ENCODE results near the gene ATP11B.

The ATP11B gene

GRCh38 chr3:182904164-182904563 lies 110.9 kb downstream of the ATP11B start:
- Histone ChIP-seq H3K36me3 (ENCODE audit: control insufficient read depth, insufficient read depth, low read length) (no peaks in the 10 kb centered on the region), H3K9me3 (ENCODE audit: control insufficient read depth, insufficient read depth, low read length) (no peaks in the 10 kb centered on the region), H3K27me3 (ENCODE audit: control insufficient read depth, insufficient read depth, low read length) (no peaks in the 10 kb centered on the region), H3K4me1 (ENCODE audit: control insufficient read depth, insufficient read depth, low read length) (peaks cover 7% of the 10 kb centered on the region), H3K9ac (ENCODE audit: low read depth, low read length) (no peak overlapping the region), H3K4me3 (ENCODE audit: low read depth, low read length) (no peak overlapping the region)

GRCh38 chr3:182905623-182906022 lies 112.3 kb downstream of the ATP11B start:
- no peak overlapping the region for H3K9ac ChIP-seq (ENCODE audit: low read depth, low read length)
- H3K4me1 ChIP-seq (ENCODE audit: control insufficient read depth, insufficient read depth, low read length): peaks cover 7% of the 10 kb centered on the region
- H3K36me3 ChIP-seq (ENCODE audit: control insufficient read depth, insufficient read depth, low read length): no peaks in the 10 kb centered on the region
- H3K4me3 ChIP-seq (ENCODE audit: low read depth, low read length): no peak overlapping the region
- no peaks in the 10 kb centered on the region for H3K27me3 ChIP-seq (ENCODE audit: control insufficient read depth, insufficient read depth, low read length)
- no peaks in the 10 kb centered on the region for H3K9me3 ChIP-seq (ENCODE audit: control insufficient read depth, insufficient read depth, low read length)

- H3K27me3 ChIP-seq (ENCODE audit: control insufficient read depth, insufficient read depth, low read length): no peaks in the 10 kb centered on the region
- H3K4me1 ChIP-seq (ENCODE audit: control insufficient read depth, insufficient read depth, low read length): peaks cover 7% of the 10 kb centered on the region
- H3K36me3 ChIP-seq (ENCODE audit: control insufficient read depth, insufficient read depth, low read length): no peaks in the 10 kb centered on the region
- no peak overlapping the region for H3K9ac ChIP-seq (ENCODE audit: low read depth, low read length)
- no peak overlapping the region for H3K4me3 ChIP-seq (ENCODE audit: low read depth, low read length)
- no peaks in the 10 kb centered on the region for H3K9me3 ChIP-seq (ENCODE audit: control insufficient read depth, insufficient read depth, low read length)
Measured at GRCh38 chr3:182906036-182906435, 112.7 kb downstream of the ATP11B start.

DNA sequence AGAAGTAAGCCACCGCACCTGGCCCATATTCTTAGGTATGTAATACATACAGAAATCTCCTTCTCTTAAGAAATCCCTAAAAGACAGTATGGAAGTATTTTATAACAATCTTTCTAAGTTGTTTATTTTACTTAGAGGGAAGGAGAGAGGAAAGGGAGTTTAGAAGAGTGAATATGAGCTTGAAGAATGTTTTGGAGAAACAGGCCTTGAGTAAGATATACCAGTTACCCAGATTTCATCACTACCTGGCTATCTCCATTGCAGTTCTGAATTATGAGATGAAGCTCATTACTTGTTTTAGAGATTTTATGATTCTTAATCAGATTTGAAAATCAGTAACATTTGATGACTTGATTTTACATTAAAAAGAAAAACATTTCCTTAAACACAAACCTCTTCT lies 115.2 kb downstream of the ATP11B start:
- H3K9ac ChIP-seq (ENCODE audit: low read depth, low read length): no peak overlapping the region
- H3K4me1 ChIP-seq (ENCODE audit: control insufficient read depth, insufficient read depth, low read length): peaks cover 2% of the 10 kb centered on the region
- no peaks in the 10 kb centered on the region for H3K27me3 ChIP-seq (ENCODE audit: control insufficient read depth, insufficient read depth, low read length)
- no peaks in the 10 kb centered on the region for H3K9me3 ChIP-seq (ENCODE audit: control insufficient read depth, insufficient read depth, low read length)
- no peaks in the 10 kb centered on the region for H3K36me3 ChIP-seq (ENCODE audit: control insufficient read depth, insufficient read depth, low read length)
- H3K4me3 ChIP-seq (ENCODE audit: low read depth, low read length): no peak overlapping the region

DNA sequence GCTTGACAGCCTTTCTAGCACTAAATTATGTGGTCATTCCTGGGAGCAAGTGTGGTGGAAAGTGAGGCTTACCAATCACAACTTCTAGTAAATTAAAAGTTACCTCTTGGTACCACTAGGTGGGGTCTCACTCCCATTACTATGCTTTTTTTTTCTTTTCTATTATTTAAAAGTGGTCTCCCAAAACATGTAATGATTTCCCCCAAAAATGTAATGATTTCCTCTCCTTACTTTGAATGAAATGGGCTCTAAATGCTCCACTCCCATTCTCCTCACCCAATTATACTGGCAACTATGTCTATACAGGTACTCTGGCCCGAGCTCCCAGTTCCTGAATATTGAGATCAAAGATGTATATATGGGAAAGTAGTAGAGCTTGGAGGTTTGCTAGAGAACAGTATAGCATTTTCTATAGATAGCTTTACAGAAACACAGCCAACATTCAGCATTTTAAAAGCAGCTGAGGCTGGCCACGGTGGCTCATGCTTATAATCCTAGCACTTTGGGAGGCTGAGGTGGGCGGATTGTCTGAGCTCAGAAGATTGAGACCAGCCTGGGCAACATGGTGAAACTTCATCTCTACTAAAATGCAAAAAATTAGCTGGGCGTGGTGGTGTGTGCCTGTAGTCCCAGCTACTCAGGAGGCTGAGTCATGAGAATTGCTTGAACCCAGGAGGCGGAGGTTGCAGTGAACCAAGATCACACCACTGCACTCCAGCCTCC lies 116.2 kb downstream of the ATP11B start:
- H3K4me3 ChIP-seq (ENCODE audit: low read depth, low read length): no peak overlapping the region
- H3K4me1 ChIP-seq (ENCODE audit: control insufficient read depth, insufficient read depth, low read length): peaks cover under 1% of the 10 kb centered on the region
- H3K36me3 ChIP-seq (ENCODE audit: control insufficient read depth, insufficient read depth, low read length): no peaks in the 10 kb centered on the region

GRCh38 chr3:182910936-182911781 lies 117.9 kb downstream of the ATP11B start:
- Histone ChIP-seq H3K9me3 (ENCODE audit: control insufficient read depth, insufficient read depth, low read length) (no peaks in the 10 kb centered on the region), H3K4me3 (ENCODE audit: low read depth, low read length) (no peak overlapping the region), H3K27me3 (ENCODE audit: control insufficient read depth, insufficient read depth, low read length) (no peaks in the 10 kb centered on the region), H3K4me1 (ENCODE audit: control insufficient read depth, insufficient read depth, low read length) (no peaks in the 10 kb centered on the region), H3K9ac (ENCODE audit: low read depth, low read length) (no peak overlapping the region), H3K36me3 (ENCODE audit: control insufficient read depth, insufficient read depth, low read length) (no peaks in the 10 kb centered on the region)

More for the DNA sequence above, 116.2 kb downstream of the ATP11B start:
- Histone ChIP-seq H3K9ac (ENCODE audit: low read depth, low read length) (no peak overlapping the region), H3K9me3 (ENCODE audit: control insufficient read depth, insufficient read depth, low read length) (no peaks in the 10 kb centered on the region), H3K27me3 (ENCODE audit: control insufficient read depth, insufficient read depth, low read length) (no peaks in the 10 kb centered on the region)

- no peak overlapping the region for H3K4me3 ChIP-seq (ENCODE audit: low read depth, low read length)
- H3K4me1 ChIP-seq (ENCODE audit: control insufficient read depth, insufficient read depth, low read length): no peaks in the 10 kb centered on the region
- no peaks in the 10 kb centered on the region for H3K27me3 ChIP-seq (ENCODE audit: control insufficient read depth, insufficient read depth, low read length)
- no peaks in the 10 kb centered on the region for H3K36me3 ChIP-seq (ENCODE audit: control insufficient read depth, insufficient read depth, low read length)
- H3K9ac ChIP-seq (ENCODE audit: low read depth, low read length): no peak overlapping the region
- H3K9me3 ChIP-seq (ENCODE audit: control insufficient read depth, insufficient read depth, low read length): no peaks in the 10 kb centered on the region
Measured at GRCh38 chr3:182911782-182912111, 118.4 kb downstream of the ATP11B start.

- Histone ChIP-seq H3K27me3 (ENCODE audit: control insufficient read depth, insufficient read depth, low read length) (no peaks in the 10 kb centered on the region), H3K9ac (ENCODE audit: low read depth, low read length) (no peak overlapping the region), H3K4me3 (ENCODE audit: low read depth, low read length) (no peak overlapping the region), H3K36me3 (ENCODE audit: control insufficient read depth, insufficient read depth, low read length) (no peaks in the 10 kb centered on the region), H3K4me1 (ENCODE audit: control insufficient read depth, insufficient read depth, low read length) (no peaks in the 10 kb centered on the region), H3K9me3 (ENCODE audit: control insufficient read depth, insufficient read depth, low read length) (no peaks in the 10 kb centered on the region)
Measured at GRCh38 chr3:182912474-182912873, 119.2 kb downstream of the ATP11B start.

GRCh38 chr3:182913889-182914288 lies 120.6 kb downstream of the ATP11B start:
- Histone ChIP-seq H3K9me3 (ENCODE audit: control insufficient read depth, insufficient read depth, low read length) (no peaks in the 10 kb centered on the region), H3K9ac (ENCODE audit: low read depth, low read length) (no peak overlapping the region), H3K4me1 (ENCODE audit: control insufficient read depth, insufficient read depth, low read length) (no peaks in the 10 kb centered on the region), H3K36me3 (ENCODE audit: control insufficient read depth, insufficient read depth, low read length) (no peaks in the 10 kb centered on the region), H3K4me3 (ENCODE audit: low read depth, low read length) (no peak overlapping the region), H3K27me3 (ENCODE audit: control insufficient read depth, insufficient read depth, low read length) (no peaks in the 10 kb centered on the region)

DNA sequence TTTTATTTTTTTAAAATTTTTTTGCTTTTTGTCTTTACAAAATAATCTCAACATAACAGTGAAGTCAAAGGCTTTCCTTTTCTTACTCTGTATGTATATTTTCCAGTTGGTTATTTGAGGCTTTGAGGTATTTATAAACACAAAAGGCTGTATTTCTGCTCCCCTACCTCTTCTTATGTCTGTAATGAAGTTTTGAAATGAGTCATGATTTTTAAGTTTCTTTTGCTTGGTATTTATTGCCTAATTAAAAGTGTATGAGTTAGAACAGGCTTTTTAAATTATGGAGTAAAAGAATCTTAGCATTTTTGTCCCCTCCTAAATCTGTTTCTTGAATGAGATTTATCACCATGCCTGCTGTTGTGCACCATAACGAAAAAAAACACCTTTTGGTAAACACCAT lies 121.0 kb downstream of the ATP11B start:
- H3K36me3 ChIP-seq (ENCODE audit: control insufficient read depth, insufficient read depth, low read length): no peaks in the 10 kb centered on the region
- H3K4me3 ChIP-seq (ENCODE audit: low read depth, low read length): no peak overlapping the region
- no peaks in the 10 kb centered on the region for H3K9me3 ChIP-seq (ENCODE audit: control insufficient read depth, insufficient read depth, low read length)
- no peak overlapping the region for H3K9ac ChIP-seq (ENCODE audit: low read depth, low read length)
- H3K27me3 ChIP-seq (ENCODE audit: control insufficient read depth, insufficient read depth, low read length): no peaks in the 10 kb centered on the region
- H3K4me1 ChIP-seq (ENCODE audit: control insufficient read depth, insufficient read depth, low read length): no peaks in the 10 kb centered on the region

GRCh38 chr3:182917134-182917533 lies 123.8 kb downstream of the ATP11B start:
- H3K9ac ChIP-seq (ENCODE audit: low read depth, low read length): no peak overlapping the region
- H3K4me1 ChIP-seq (ENCODE audit: control insufficient read depth, insufficient read depth, low read length): peaks cover 11% of the 10 kb centered on the region
- H3K9me3 ChIP-seq (ENCODE audit: control insufficient read depth, insufficient read depth, low read length): no peaks in the 10 kb centered on the region
- H3K27me3 ChIP-seq (ENCODE audit: control insufficient read depth, insufficient read depth, low read length): no peaks in the 10 kb centered on the region
- no peak overlapping the region for H3K4me3 ChIP-seq (ENCODE audit: low read depth, low read length)
- no peaks in the 10 kb centered on the region for H3K36me3 ChIP-seq (ENCODE audit: control insufficient read depth, insufficient read depth, low read length)

- H3K9me3 ChIP-seq (ENCODE audit: control insufficient read depth, insufficient read depth, low read length): no peaks in the 10 kb centered on the region
- no peaks in the 10 kb centered on the region for H3K27me3 ChIP-seq (ENCODE audit: control insufficient read depth, insufficient read depth, low read length)
- H3K36me3 ChIP-seq (ENCODE audit: control insufficient read depth, insufficient read depth, low read length): no peaks in the 10 kb centered on the region
- no peak overlapping the region for H3K4me3 ChIP-seq (ENCODE audit: low read depth, low read length)
- no peak overlapping the region for H3K9ac ChIP-seq (ENCODE audit: low read depth, low read length)
- peaks cover 11% of the 10 kb centered on the region for H3K4me1 ChIP-seq (ENCODE audit: control insufficient read depth, insufficient read depth, low read length)
Measured at GRCh38 chr3:182919866-182920357, 126.6 kb downstream of the ATP11B start.
